ENCODE data around the gene EPB41L5.
A peak's percentile ranks its signal among the peaks of the same experiment; 100 is the strongest.
"Not testable (repeated sequence)": the region's sequence is repeated elsewhere in the genome, so short reads cannot be mapped to it uniquely, and the experiment has no call there.

The EPB41L5 gene

DNA sequence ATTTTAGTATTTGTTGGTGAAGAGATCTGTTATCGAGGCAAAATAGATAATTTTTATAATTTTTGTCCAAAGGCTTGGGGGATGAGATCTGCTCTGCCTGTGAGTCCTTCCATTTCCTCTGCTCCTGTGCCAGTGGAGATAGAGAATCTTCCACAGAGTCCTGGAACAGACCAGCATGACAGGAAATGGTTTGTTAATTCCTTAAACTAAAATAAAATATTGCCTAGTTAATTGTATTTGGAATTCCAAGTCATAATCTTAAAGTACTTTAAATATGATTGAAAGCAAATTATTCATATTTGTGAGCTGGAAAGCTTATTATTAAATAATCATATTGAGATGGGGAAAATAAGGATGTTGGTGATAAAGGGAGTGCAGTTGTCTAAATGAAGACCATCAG is 87.8 kb downstream of the EPB41L5 start:
- DNase-seq (ENCODE audit: low read depth), result no peak

DNA sequence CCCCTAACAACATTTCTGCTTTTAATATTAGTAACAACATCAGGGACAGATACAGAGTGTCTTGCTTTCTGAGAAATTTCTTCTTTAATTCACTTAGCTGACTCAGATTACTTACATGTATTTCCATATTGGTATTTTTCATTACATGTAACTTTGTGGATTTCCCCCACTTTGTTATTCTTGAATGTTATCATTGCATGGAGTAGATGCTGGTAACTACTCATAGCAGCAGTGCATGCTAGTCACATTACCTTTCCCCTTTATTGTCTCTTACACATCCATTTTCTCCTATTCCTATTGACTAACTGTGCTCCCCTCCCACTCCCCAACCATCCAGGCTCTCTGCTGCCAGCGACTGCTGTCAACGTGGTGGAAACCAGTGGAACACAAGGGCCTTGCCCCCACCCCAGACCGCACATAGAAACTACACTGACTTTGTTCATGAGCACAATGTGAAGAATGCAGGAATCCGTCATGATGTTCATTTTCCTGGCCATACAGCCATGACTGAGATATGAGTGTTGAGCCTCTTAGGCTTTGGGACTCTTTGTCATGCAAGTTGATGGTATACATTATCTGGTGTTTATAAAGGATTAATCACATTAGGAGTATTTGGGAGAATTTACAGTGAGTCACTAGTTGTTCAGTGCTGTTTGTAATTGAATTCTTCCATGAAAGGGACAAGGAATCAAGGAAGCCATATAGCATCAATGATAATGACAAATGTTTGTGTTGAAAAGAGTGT is 91.0 kb downstream of the EPB41L5 start:
- peak; percentile 38 for DNase-seq (ENCODE audit: low read depth)

DNA sequence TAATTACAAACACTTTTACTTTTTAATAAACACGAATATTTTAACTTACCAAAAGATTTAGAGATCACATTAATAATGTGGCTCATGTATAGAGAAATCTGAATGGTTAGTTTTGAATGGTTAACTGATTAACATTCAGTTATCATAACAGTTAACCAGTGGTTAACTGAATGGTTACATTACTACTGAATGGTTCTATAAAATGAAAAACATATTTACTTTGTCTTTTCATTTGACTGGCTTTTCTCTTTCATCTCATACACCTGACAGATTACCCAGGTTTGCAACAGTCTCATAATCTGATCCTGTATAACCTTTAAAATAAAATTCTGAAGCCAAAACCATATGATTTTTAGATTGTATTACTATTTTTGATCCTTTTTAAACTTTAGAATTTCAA is 91.9 kb downstream of the EPB41L5 start:
- DNase-seq (ENCODE audit: low read depth), result no peak

DNA sequence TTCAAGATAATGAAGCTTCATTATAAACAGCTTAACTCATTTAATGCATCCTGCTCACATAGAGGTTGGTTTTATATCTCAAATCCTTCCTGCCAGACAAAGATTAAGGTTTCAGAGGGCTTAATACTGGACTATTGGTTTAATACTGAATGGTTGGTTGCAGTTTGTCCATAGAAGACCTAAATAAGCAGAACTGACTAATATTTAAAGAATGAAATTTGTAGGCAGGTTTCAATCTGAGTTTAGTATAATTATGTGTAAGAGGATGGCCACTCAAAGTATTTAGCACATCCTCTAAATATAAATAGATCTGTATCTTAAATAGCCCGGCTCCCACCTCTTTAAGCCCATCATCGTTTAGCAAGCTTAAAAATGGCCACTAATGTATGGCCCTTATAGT is 92.5 kb downstream of the EPB41L5 start:
- no peak for DNase-seq (ENCODE audit: low read depth)

DNA sequence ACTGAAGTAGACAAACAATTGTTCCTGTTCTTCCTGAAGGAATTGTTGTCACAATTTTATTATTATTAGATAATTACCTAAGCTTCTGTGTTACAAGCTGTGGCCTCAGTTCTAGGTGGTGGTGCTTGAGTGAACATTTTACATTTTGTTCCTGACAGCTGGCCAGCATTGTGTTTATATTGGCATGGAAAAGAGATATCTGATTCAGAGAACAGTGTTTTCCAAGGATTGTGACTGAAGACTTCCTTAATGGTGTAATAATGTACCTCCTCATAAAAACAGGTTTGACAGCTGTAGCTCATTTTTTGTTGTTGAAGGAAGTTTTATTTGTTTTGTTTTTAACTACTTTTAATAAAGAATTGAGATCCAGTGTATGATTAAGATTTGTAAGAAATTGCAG is 95.2 kb downstream of the EPB41L5 start:
- peak; percentile 28 for DNase-seq (ENCODE audit: low read depth)

DNA sequence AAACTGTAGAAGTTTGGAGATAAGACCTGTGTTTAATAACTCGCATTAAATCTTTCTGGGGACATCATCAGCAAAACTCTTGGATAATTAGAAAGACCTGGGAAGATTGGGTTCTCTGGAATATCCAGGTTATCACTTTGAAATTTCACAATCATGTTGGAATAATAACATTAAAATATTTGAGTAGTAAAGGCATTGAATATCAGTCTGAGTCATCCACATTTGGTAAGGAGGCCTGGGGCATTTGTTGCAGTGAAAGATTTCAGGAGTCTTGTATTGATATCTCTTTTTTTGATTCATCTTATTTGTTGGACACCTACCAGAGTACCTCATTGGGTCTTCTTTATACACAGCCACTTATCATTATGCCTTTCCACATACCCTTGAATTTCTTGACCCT is 95.9 kb downstream of the EPB41L5 start:
- no peak for DNase-seq (ENCODE audit: low read depth)

DNA sequence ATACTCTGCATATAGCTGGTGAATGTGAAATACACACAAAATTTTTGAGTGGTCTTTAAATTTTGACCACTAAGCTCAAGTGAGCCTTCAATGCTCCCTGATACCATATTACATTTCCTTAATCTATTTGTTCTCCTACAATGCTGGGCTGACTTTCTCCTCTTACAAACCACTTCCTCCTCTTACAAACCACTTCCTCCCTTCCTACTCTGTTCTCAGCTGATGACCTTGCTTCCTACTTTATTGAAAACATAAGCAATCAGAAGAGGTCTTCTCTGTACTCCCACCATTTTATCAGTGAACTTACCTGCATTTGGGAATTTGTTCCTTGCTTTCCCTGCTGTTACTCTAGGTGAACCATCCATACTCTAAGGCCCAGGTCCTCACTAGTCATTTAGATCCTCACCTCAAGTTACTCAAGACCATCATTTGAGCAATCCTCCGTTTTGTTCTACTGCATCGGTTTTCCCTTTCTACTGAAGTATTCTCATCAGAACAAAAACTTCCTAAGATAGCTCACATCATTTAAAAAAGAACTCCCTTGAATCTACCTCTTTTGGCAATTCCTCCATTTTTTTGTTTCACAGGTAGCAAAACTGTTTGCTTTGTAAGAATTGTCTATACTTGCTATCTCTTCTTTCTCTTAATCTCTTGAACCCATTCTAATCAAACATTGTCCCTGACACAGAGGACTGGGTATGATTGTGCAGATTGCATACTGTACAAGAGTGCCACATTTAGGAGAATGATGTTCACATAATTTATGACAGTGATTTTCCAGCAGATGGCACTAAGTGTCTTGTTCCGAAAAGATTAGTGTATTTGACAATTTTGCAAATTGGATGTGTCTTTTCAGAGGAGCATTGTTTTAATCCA is 96.5 kb downstream of the EPB41L5 start:
- DNase-seq (ENCODE audit: low read depth), result peak; percentile 9

DNA sequence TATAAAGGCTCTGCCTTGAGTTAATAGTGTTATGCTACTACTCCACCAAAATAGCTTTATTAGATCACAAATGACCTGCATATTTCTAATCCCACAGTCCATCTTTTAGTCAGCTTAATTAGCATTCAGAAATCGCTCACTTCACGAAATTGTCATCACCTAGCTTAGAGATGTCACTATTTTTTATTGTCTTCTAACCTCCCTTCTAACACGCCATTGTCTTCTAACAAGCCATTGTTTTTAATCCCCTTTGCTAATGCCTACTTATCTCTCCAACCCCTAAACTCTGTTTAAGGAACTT is 97.1 kb downstream of the EPB41L5 start:
- no peak for DNase-seq (ENCODE audit: low read depth)

DNA sequence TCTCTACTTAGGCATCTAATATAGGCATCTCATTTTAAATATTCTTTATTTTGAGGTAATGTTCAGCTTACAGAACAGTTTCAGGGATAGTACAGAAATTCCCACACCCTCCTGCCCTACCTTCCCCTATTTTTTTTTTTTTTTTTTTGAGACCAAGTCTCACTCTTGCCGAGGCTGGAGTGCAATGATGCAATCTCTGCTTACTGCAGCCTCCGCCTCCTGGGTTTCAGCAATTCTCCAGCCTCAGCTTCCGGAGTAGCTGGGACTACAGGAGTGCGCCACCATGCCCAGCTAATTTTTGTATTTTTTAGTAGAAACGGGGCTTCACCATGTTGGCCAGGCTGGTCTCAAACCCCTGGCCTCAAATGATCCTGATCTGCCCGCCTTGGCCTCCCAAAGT is 97.6 kb downstream of the EPB41L5 start:
- no peak for DNase-seq (ENCODE audit: low read depth)

DNA sequence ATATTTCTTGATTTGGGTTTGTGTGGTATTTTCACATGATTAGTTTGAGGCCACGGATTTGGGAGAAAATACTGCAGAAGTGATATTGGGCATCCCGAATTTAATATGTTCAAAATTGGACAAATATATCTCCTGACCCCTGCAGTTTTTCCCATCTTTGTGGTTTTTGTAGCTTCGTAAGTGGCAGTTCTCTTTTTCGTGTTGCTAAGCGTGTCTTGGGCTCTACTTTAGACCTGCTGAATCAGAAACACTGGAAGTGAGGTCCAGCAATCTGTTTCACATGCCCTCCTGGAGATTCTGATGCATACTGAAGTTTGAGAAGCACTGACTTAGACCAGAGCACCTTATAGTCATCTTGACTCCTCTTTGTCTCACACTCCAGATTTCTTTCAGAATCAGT is 98.3 kb downstream of the EPB41L5 start:
- no peak for DNase-seq (ENCODE audit: low read depth)

DNA sequence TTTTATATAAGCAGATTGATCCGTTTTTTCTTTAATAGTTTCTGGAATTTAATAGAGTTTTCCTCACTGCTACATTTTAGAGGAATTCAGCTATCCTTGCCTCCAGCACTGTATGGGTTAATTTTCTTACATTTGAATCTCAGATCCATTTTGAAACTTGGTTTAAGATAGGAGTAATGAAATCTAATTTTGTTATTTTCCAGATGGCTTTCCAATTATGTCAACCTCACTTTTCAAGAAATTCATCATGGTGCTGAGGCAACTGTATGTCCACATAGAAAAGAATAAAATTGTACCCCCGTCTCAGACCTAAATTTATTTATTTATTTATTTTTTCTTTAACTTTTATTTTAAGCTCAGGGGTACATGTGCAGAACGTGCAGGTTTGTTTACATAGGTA is 105.1 kb downstream of the EPB41L5 start:
- no peak for DNase-seq (ENCODE audit: low read depth)

DNA sequence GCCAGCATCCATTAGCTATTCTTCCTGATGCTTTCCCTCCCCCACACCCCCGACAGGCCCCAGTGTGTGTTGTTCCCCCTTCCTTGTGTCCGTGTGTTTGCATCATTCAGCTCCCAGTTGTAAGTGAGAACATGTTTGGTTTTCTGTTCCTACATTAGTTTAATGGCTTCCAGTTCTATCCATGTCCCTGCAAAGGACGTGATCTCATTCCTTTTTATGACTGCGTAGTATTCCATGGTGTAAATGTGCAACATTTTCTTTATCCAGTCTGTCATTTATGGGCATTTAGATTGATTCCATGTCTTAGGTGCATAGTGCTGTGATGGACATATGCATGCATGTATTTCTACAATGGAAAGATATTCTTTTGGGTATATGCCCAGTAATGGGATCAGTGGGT is 105.6 kb downstream of the EPB41L5 start:
- no peak for DNase-seq (ENCODE audit: low read depth)

DNA sequence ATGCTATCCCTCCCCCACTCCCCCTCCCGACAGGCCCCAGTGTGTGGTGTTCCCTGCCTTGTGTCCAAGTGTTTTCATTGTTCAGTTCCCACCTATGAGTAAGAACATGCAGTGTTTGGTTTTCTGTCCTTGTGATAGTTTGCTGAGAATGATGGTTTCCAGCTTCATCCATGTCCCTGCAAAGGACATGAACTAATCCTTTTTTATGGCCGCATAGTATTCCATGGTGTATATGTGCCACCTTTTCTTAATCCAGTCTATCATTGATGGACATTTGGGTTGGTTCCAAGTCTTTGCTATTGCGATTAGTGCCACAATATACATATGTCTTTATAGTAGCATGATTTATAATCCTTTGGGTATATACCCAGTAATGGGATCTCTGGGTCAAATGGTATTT is 108.5 kb downstream of the EPB41L5 start:
- DNase-seq (ENCODE audit: low read depth), result not testable (repeated sequence)

DNA sequence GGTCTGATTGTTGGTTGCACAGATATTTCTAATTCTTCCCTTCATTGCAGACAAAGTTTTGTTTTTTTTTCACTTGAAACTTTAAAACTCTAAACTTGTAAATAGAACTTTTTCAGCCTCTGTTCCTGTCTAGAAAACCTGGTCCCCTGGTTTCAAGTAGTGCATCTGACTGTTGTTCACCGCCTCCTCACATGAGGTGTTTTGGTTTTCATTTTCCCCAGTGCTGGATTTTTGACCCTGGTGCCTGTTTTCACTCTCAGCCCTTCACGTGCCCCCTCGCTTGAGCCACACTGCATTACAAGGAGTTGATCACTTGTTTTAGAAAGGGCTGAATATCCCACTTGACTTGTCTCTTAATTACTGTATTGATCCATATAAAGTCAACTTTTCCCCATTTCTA is 110.2 kb downstream of the EPB41L5 start:
- DNase-seq (ENCODE audit: low read depth), result no peak

DNA sequence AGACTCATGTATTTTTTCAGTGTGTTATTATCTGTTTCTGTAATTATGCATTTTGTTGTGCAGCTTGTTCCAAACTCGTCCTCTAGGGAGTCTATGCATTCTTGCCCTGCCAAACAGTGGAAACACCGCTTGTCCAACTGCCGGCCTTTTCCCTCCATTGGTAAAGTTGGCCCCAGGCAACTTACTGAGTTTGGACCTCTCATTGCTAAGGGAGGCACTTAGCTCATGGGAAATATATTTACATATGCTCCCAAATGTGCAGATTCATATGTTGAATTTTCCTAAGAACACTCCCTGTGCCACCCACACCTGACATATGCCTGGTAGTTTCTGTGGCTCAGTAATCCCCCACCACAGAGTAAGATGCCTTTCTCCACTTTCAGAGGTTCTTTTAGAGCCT is 112.3 kb downstream of the EPB41L5 start:
- no peak for DNase-seq (ENCODE audit: low read depth)

DNA sequence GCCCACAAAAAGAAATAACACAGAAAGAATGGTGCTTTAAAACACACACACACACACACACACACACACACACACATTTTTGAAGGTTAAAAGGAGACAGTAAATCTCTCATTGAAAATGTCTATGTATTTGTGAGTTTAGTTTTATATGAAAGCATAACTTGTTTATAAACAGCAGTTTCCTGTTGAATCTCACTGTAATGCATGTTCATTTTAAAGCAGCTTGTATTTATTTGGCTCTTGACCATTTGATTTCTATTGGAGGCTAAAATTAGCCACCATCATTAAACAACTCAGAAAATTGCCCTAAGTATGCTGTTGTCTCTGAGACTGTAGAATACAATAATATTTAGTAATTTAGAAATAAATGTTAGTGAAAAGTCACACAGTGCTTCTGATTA is 115.3 kb downstream of the EPB41L5 start:
- DNase-seq (ENCODE audit: low read depth), result no peak

DNA sequence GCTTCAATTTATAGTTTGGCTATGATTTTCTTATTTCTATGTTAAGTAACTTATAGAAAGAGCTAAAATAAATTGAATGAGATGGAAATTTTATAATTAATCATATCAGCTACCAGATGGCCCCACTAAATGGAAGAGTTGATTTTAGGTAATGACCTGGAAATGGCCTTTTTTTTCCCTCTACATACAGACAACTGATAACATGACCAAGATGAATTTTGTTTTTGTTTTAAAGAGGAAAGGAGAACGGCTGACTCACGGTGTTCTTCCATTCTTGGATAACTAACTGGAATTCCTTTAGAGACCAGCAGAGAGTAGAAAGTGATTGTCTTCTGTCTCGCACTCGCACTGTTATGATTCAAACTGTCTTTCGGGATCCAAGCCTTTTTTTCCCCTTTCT is 119.3 kb downstream of the EPB41L5 start:
- no peak for DNase-seq (ENCODE audit: low read depth)

DNA sequence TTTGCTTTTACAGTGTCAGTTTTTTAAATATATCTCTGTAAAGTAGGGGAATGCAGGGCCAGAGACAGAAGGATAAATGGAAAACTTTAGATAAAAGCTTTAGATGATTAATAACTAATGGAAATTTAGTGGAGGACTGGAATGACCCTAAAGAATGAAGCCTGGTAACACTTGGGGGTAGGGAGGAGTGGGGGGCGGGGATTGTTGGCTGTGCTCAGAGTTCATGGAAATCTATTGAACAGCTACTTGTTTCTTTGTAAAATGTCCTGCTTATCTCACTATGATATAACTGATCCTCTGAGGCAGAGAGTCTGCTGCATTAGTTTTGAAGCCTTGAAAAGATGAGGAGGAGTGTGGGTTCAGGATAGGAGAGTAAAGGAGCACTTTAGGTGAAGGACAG is 119.8 kb downstream of the EPB41L5 start:
- DNase-seq (ENCODE audit: low read depth), result no peak

DNA sequence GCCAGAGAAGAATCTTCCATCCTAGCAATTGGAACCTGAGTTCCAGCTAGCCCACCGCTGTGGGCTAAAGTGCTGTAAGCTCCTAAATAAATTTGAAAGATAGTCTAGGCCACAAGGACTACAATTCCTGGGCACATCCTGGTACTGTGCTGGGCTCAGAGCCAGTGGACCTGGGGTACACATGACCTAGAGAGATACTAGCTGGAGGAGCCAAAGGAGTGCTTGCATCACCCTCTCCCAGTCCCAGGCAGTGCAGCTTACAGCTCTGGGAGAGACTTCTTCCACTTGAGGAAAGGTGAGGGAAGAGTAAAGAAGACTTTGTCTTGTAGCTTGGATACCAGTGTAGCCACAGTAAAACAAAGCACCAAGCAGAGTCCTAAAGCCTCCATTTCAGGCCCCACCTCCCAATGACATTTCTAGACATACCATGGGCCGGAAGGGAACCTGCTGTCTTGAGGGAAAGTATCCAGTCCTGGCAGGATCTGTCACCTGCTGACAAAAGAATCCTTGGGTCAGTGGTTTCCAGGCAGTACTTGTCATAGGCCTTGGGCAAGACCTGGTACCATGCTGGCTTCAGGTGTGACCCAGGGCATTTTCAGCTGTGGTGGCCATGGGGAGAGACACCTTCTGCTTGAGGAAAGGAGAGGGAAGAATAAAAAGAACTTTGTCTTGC is 120.8 kb downstream of the EPB41L5 start:
- DNase-seq (ENCODE audit: low read depth), result no peak

DNA sequence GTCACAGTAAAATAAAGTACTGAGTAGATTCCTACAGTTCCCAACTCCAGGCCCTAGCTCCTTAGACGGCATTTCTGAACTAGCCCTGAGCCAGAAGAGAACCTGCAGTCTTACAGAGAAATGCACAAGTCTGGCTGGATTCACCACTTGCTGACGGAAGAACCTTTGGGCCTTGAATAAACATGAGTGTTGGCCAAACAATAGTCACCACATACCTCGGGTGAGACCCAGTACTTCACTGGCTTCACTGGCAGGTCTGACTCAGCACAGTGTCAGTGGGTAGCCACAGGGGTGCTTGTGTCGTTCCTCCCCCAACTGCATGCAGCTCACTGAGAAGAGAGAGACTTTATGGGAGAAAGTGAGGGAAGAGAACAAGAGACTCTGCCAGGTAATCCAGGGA is 121.4 kb downstream of the EPB41L5 start:
- DNase-seq (ENCODE audit: low read depth), result peak; percentile 50

DNA sequence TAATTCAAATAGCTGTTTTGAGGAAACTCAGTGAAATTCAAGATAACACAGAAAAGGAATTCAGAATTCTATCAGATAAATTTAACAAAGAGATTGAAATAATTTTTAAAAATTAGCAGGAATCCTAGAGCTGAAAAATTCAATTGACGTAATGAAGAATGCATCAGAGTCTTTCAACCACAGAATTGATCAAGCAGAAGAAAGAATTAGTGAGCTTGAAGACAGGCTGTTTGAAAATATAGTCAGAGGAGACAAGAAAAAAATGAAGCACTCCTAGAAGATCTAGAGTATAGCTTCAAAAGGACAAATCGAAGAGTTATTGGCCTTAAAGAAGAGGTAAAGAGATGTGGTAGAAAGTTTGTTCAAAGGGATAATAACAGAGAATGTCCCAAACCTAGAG is 122.1 kb downstream of the EPB41L5 start:
- not testable (repeated sequence) for DNase-seq (ENCODE audit: low read depth)

DNA sequence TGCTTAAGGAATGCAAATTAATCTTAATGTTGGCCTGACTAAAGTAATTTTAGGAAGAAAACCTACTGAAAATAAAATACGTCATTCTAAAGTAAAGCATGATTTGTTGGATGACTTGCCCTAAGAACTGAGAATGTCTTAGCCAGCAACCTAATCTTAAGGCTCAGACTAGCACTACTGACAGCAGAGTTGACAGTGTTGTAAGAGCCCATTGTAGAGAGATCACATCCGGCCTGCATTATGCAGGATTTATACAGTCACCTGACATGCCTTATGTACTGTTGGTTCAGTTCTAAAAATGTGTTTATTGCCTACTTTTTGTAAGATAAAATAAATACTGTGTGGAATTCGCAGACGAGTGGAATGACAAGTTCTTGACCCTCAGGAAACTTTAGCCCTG is 128.0 kb downstream of the EPB41L5 start:
- no peak for DNase-seq (ENCODE audit: low read depth)
